SK-N-SH (cell line): ENCODE results near the gene WDR75. TPM values are rescaled to one million over a fixed set of nuclear protein-coding genes. Genes with fewer than 3 reads are reported as not detected.

Experiments
- CTCF ChIA-PET: fragments of 300-600, 350-600 bp; formaldehyde crosslinking; extraction: SDS; loops from one replicate; lab custom pipeline; 2021; lab: Yijun Ruan, JAX
- POLR2A ChIA-PET: fragments of 350-600 bp; sonication (Branson Sonifier 250); formaldehyde crosslinking; extraction: SDS; loops from one replicate; lab custom pipeline; 2020; ENCODE audit warnings: antibody characterized with exemption, inconsistent platforms; lab: Yijun Ruan, JAX
- DNase-seq: peaks from one replicate; pipeline ENCODE4 v3.0.0; 2012
- H2AFZ ChIP-seq: fragments of 200-600 bp; sonication (generic); 2 replicates; pipeline ENCODE4 v1.8.1; 2016; ENCODE audit warnings: antibody characterized with exemption, mild to moderate bottlenecking, low read depth
- H3F3A ChIP-seq: fragments of 200-600 bp; sonication (generic); replicated peaks from 2 replicates; pipeline ENCODE3; 2016; ENCODE audit warnings: antibody characterized with exemption, mild to moderate bottlenecking; ENCODE audit not compliant: insufficient read depth
- H3K27ac ChIP-seq, 2 experiments: fragments of 200-500 bp in 1 of 2; fragments of 200-600 bp in 1 of 2; sonication (Bioruptor generic) in 1 of 2; sonication (generic), shearing (Covaris generic) in 1 of 2; 2 replicates each; pipeline versions ENCODE4 v1.5.1 to v1.6.1; 2014 to 2016; ENCODE audit warnings: low read depth in 2 of 2, inconsistent platforms in 1 of 2, low read length in 1 of 2, mild to moderate bottlenecking in 1 of 2, mixed read lengths in 1 of 2
- H3K27me3 ChIP-seq: fragments of 200-600 bp; sonication (generic), shearing (Covaris generic); 2 replicates; pipeline ENCODE4 v1.6.1; 2016; ENCODE audit warnings: mixed run types; ENCODE audit not compliant: insufficient read depth
- H3K36me3 ChIP-seq, 2 experiments: fragments of 200-500 bp in 1 of 2; fragments of 200-600 bp in 1 of 2; sonication (Bioruptor generic) in 1 of 2; sonication (generic) in 1 of 2; replicated peaks in 1 of 2; 2 replicates each; pipeline versions ENCODE3 to v1.5.1; 2014 to 2016; ENCODE audit warnings: low read length in 1 of 2, mild to moderate bottlenecking in 1 of 2; ENCODE audit not compliant: insufficient read depth in 2 of 2, control insufficient read depth in 1 of 2
- H3K4me1 ChIP-seq, 2 experiments: fragments of 200-500 bp in 1 of 2; fragments of 200-600 bp in 1 of 2; sonication (Bioruptor generic) in 1 of 2; sonication (generic), shearing (Covaris generic) in 1 of 2; 2 replicates each; pipeline versions ENCODE4 v1.5.1 to v1.6.1; 2014 to 2016; ENCODE audit warnings: low read depth in 1 of 2, low read length in 1 of 2, mixed run types in 1 of 2; ENCODE audit not compliant: insufficient read depth in 2 of 2, control insufficient read depth in 1 of 2
- H3K4me2 ChIP-seq: fragments of 200-600 bp; sonication (generic), shearing (Covaris generic); 2 replicates; pipeline ENCODE4 v1.6.1; 2017; ENCODE audit warnings: mixed run types
- H3K4me3 ChIP-seq, 2 experiments: fragments of 200-500 bp in 1 of 2; fragments of 200-600 bp in 1 of 2; sonication (Bioruptor generic) in 1 of 2; sonication (generic), shearing (Covaris generic) in 1 of 2; 2 replicates each; pipeline versions ENCODE4 v1.5.1 to v1.8.1; 2014 to 2016; ENCODE audit warnings: low read depth in 2 of 2, inconsistent platforms in 1 of 2, low read length in 1 of 2, mild to moderate bottlenecking in 1 of 2, mixed read lengths in 1 of 2, moderate library complexity in 1 of 2
- H3K79me2 ChIP-seq: fragments of 200-600 bp; sonication (generic); 2 replicates; pipeline ENCODE4 v1.8.1; 2017; ENCODE audit warnings: mild to moderate bottlenecking; ENCODE audit not compliant: insufficient read depth
- H3K9ac ChIP-seq: fragments of 200-600 bp; sonication (generic); 2 replicates; pipeline ENCODE4 v1.6.1; 2017; ENCODE audit warnings: mixed run types
- H3K9me2 ChIP-seq: fragments of 200-600 bp; sonication (generic); 2 replicates; pipeline ENCODE4 v1.6.1; 2017; ENCODE audit warnings: mixed run types
- H3K9me3 ChIP-seq: fragments of 200-600 bp; sonication (generic); 2 replicates; pipeline ENCODE4 v1.6.1; 2017; ENCODE audit warnings: mixed run types, mild to moderate bottlenecking, moderate library complexity
- H4K20me1 ChIP-seq: fragments of 200-600 bp; sonication (generic); 2 replicates; pipeline ENCODE4 v1.6.1; 2017; ENCODE audit warnings: mild to moderate bottlenecking, mixed run types; ENCODE audit not compliant: insufficient read depth
- CTCF ChIP-seq: fragments of 200-600 bp; sonication (generic); IDR thresholded peaks from 2 replicates; pipeline ENCODE4 v1.6.1; 2017; ENCODE audit warnings: antibody characterized with exemption, mild to moderate bottlenecking, moderate library complexity
- ELF1 ChIP-seq: IDR thresholded peaks from 2 replicates; pipeline ENCODE4 v1.4.0; 2012
- EZH2phosphoT487 ChIP-seq: fragments of 200-600 bp; sonication (generic); IDR thresholded peaks from 2 replicates; pipeline ENCODE4 v1.6.1; 2017; ENCODE audit warnings: low read depth, mixed run types, mild to moderate bottlenecking, antibody characterized with exemption, moderate library complexity, borderline replicate concordance
- FOSL2 ChIP-seq: IDR thresholded peaks from 2 replicates; pipeline ENCODE4 v1.4.0; 2012; ENCODE audit warnings: low read depth, mild to moderate bottlenecking, moderate library complexity, borderline replicate concordance
- FOXJ3 ChIP-seq: sonication (generic); formaldehyde crosslinking; IDR thresholded peaks from 2 replicates; pipeline ENCODE4 v1.5.1; 2020; ENCODE audit warnings: mild to moderate bottlenecking, missing genetic modification reagents
- JUND ChIP-seq: IDR thresholded peaks from 2 replicates; pipeline ENCODE4 v1.4.0; 2012
- MEF2A ChIP-seq: IDR thresholded peaks from 2 replicates; pipeline ENCODE4 v1.4.0; 2012; ENCODE audit warnings: low read depth, borderline replicate concordance
- MXI1 ChIP-seq: IDR thresholded peaks from 2 replicates; pipeline ENCODE4 v1.6.1; 2012; ENCODE audit warnings: mild to moderate bottlenecking, low read depth, low read length, improper control_type of control experiment
- PBX3 ChIP-seq: IDR thresholded peaks from 2 replicates; pipeline ENCODE4; 2012
- RAD21 ChIP-seq: IDR thresholded peaks from 2 replicates; pipeline ENCODE4 v1.6.1; 2012; ENCODE audit warnings: mild to moderate bottlenecking, low read length
- RFX5 ChIP-seq: IDR thresholded peaks from 2 replicates; pipeline ENCODE4 v1.6.1; 2012; ENCODE audit warnings: mild to moderate bottlenecking, improper control_type of control experiment, low read length
- SMC3 ChIP-seq: IDR thresholded peaks from 2 replicates; pipeline ENCODE4 v1.6.1; 2012; ENCODE audit warnings: low read depth, low read length, improper control_type of control experiment
- USF1 ChIP-seq: IDR thresholded peaks from 2 replicates; pipeline ENCODE4 v1.4.0; 2012; ENCODE audit warnings: low read depth, borderline replicate concordance
- USF2 ChIP-seq: fragments of 150-350 bp; IDR thresholded peaks from 2 replicates; pipeline ENCODE4 v1.6.1; 2017; ENCODE audit warnings: antibody characterized with exemption, low read length, low read depth, borderline replicate concordance
- WGBS: methylation state at CpG from one replicate; pipeline ENCODE4 v1.1.6; 2017; ENCODE audit warnings: low lambda C conversion rate; 5-methylcytosine and 5-hydroxymethylcytosine counted together
- polyA plus RNA-seq, 3 experiments: library from polyadenylated mRNA; depleted of rRNA; stranded (reverse); fragments of >200 nt; gene quantifications; 2 replicates each; pipeline ENCODE4 v1.2.3, GENCODE V29; 2012

WDR75 gene
- polyA plus RNA-seq, 1 of the 3 experiments (the other 2 are of a cell fraction): 25.6 TPM

- no peak overlapping the region for H3K9ac ChIP-seq
- H4K20me1 ChIP-seq: no peaks in the 10 kb centered on the region
- no peak overlapping the region for H3K4me3 ChIP-seq
- POLR2A ChIA-PET: no interaction called here
- no peaks in the 10 kb centered on the region for H3F3A ChIP-seq
- CTCF ChIA-PET: interaction anchor here (0.6 to 2.8 kb wide), 2 partner anchors 9 kb away, joined by 3 to 6 read pairs; no protein-coding TSS in a partner anchor
- no peaks in the 10 kb centered on the region for H3K27me3 ChIP-seq
- H3K9me3 ChIP-seq: no peaks in the 10 kb centered on the region
- H3K9me2 ChIP-seq: no peaks in the 10 kb centered on the region
- no peak for TF ChIP-seq ELF1
- TF ChIP-seq JUND: no peak
- TF ChIP-seq MXI1: no peak
- 98% methylated on average over 4 of the region's 4 CpGs for WGBS
- DNase-seq: no peak
- no peak overlapping the region for H2AFZ ChIP-seq
- H3K27ac ChIP-seq: no peak overlapping the region
- H3K4me2 ChIP-seq: no peak overlapping the region
- H3K79me2 ChIP-seq: no peaks in the 10 kb centered on the region
- H3K4me1 ChIP-seq: no peaks in the 10 kb centered on the region
- peaks cover 98 to 99% of the 10 kb centered on the region in 2 experiments for H3K36me3 ChIP-seq
These were observed 24.8 kb downstream of the WDR75 start for GRCh38 chr2:189466046-189466445.

GRCh38 chr2:189466656-189467055 is 25.4 kb downstream of the WDR75 start:
- H3K4me1 ChIP-seq: no peaks in the 10 kb centered on the region
- H3K4me2 ChIP-seq: no peak overlapping the region
- H3F3A ChIP-seq: no peaks in the 10 kb centered on the region
- H2AFZ ChIP-seq: no peak overlapping the region
- H3K27ac ChIP-seq: no peak overlapping the region
- H3K9ac ChIP-seq: no peak overlapping the region
- H3K9me2 ChIP-seq: no peaks in the 10 kb centered on the region
- H3K79me2 ChIP-seq: no peaks in the 10 kb centered on the region
- H4K20me1 ChIP-seq: no peaks in the 10 kb centered on the region
- H3K9me3 ChIP-seq: no peaks in the 10 kb centered on the region
- H3K4me3 ChIP-seq: no peak overlapping the region; a peak in 1 of 4 replicates
- H3K36me3 ChIP-seq: peaks cover 99 to 100% of the 10 kb centered on the region in 2 experiments
- no peak for TF ChIP-seq PBX3
- TF ChIP-seq RFX5: no peak
- no peak for TF ChIP-seq JUND
- no peak for TF ChIP-seq EZH2phosphoT487
- TF ChIP-seq RAD21: peak; percentile 64
- TF ChIP-seq SMC3: 0 out of 2 replicates have a peak, but pooled peaks have one; percentile 32
- TF ChIP-seq CTCF: peak; percentile 71
- H3K27me3 ChIP-seq: no peaks in the 10 kb centered on the region
- ChIA-PET POLR2A (no interaction called here), CTCF (interaction anchor here (2.8 kb wide), 1 partner anchor 10 kb away, joined by 6 read pairs; no protein-coding TSS in a partner anchor)
- peak; percentile 14 for DNase-seq

- Histone ChIP-seq H3K27ac (no peak overlapping the region), H3K4me1 (no peaks in the 10 kb centered on the region), H3K4me2 (no peak overlapping the region), H3F3A (no peaks in the 10 kb centered on the region), H4K20me1 (no peaks in the 10 kb centered on the region), H3K9me2 (no peaks in the 10 kb centered on the region), H3K9me3 (no peaks in the 10 kb centered on the region), H3K9ac (no peak overlapping the region), H3K27me3 (no peaks in the 10 kb centered on the region), H3K79me2 (no peaks in the 10 kb centered on the region), H3K36me3 (peaks cover 99 to 100% of the 10 kb centered on the region in 2 experiments), H2AFZ (no peak overlapping the region), H3K4me3 (no peak overlapping the region)
- POLR2A ChIA-PET: no interaction called here
- CTCF ChIA-PET: interaction anchor here (0.7 to 2.8 kb wide), 4 partner anchors 11 to 273 kb away, joined by 3 to 6 read pairs (median 3); no protein-coding TSS in a partner anchor
- no peak for TF ChIP-seq USF2
- TF ChIP-seq RAD21: no peak
- TF ChIP-seq FOXJ3 (CRISPR knock-in tag): no peak
- no peak for TF ChIP-seq MXI1
- TF ChIP-seq USF1: no peak
- no peak for TF ChIP-seq FOSL2
- TF ChIP-seq MEF2A: no peak
- TF ChIP-seq EZH2phosphoT487: no peak
- 91% methylated on average over 1 of the region's 1 CpG for WGBS
- no peak for DNase-seq
These were observed 25.9 kb downstream of the WDR75 start for GRCh38 chr2:189467160-189467559.
